ENCODE results near the gene NFRKB.

DNA sequence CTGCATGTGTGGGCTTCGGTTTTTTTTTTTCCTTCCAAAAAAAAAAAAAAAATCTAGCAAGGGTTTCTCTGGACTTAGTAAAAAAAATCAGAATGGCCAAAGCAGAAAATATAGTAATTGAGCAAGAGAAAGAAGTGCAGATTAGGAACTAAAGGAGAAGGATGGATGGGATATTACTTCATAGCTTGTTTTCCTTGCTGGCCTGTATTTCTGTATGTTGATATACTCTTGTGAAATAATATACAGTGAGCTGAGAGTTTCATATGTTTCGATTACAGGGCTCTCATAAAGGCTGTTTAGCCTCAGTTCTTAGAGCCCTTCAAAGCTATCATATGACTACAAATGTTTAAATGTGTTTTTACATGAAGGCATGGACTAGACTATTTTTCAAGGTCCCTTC is 34.3 kb upstream of the NFRKB start:
- TF ChIP-seq, protein P1, sequence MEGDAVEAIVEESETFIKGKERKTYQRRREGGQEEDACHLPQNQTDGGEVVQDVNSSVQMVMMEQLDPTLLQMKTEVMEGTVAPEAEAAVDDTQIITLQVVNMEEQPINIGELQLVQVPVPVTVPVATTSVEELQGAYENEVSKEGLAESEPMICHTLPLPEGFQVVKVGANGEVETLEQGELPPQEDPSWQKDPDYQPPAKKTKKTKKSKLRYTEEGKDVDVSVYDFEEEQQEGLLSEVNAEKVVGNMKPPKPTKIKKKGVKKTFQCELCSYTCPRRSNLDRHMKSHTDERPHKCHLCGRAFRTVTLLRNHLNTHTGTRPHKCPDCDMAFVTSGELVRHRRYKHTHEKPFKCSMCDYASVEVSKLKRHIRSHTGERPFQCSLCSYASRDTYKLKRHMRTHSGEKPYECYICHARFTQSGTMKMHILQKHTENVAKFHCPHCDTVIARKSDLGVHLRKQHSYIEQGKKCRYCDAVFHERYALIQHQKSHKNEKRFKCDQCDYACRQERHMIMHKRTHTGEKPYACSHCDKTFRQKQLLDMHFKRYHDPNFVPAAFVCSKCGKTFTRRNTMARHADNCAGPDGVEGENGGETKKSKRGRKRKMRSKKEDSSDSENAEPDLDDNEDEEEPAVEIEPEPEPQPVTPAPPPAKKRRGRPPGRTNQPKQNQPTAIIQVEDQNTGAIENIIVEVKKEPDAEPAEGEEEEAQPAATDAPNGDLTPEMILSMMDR (IDR thresholded peaks at IDR 0.05), result no peak
- TF ChIP-seq POLR2AphosphoS5 (IDR thresholded peaks at IDR 0.05), result no peak
- TF ChIP-seq POLR2A (IDR thresholded peaks at IDR 0.05), result no peak
